Heart left ventricle (tissue), 16 donors: ENCODE measurements around the gene RPS27. TPM values are rescaled to one million over a fixed set of nuclear protein-coding genes. Genes with fewer than 3 reads are reported as not detected.

Source experiments
- ATAC-seq, 4 donors: fragments of 200-7000 bp; cut with Tn5 transposase; one replicate each; pipeline ENCODE4 v1.9.1; 2020 to 2022; ENCODE audit warnings: moderate library complexity in 4 of 4, mild to moderate bottlenecking in 3 of 4, moderate number of reproducible peaks in 1 of 4
- DNase-seq, 5 donors: peaks; one replicate each; pipeline ENCODE4 v3.0.0-alpha.2; 2020
- H3K27ac ChIP-seq, 12 donors: fragments of 200-600 bp; sonication (generic) in 4 of 12; one replicate each; pipeline versions ENCODE4 v1.5.0 to v1.8.0; 2016 to 2022; ENCODE audit warnings: mild to moderate bottlenecking in 2 of 12
- H3K27me3 ChIP-seq, 9 donors: fragments of 200-600 bp; sonication (generic) in 2 of 9; one replicate each; pipeline versions ENCODE4 v1.5.1 to v1.8.0; 2016 to 2022; ENCODE audit warnings: mild to moderate bottlenecking in 3 of 9
- H3K36me3 ChIP-seq, 9 donors: fragments of 200-600 bp; sonication (generic) in 2 of 9; one replicate each; pipeline versions ENCODE4 v1.5.0 to v1.8.0; 2018 to 2022; ENCODE audit warnings: mild to moderate bottlenecking in 2 of 9
- H3K4me1 ChIP-seq, 12 donors: fragments of 200-600 bp; sonication (generic) in 4 of 12; one replicate each; pipeline versions ENCODE4 v1.5.0 to v1.8.0; 2016 to 2022; ENCODE audit warnings: mild to moderate bottlenecking in 3 of 12
- H3K4me3 ChIP-seq, 12 donors: fragments of 200-600 bp; sonication (generic) in 4 of 12; one replicate each; pipeline versions ENCODE4 v1.5.0 to v1.8.0; 2017 to 2022; ENCODE audit warnings: mild to moderate bottlenecking in 9 of 12, moderate library complexity in 4 of 12
- H3K9me3 ChIP-seq, 12 donors: fragments of 200-600 bp; sonication (generic) in 4 of 12; one replicate each; pipeline versions ENCODE4 v1.5.0 to v1.8.0; 2016 to 2022; ENCODE audit warnings: mild to moderate bottlenecking in 1 of 12
- POLR2A ChIP-seq, 2 donors: fragments of 450-650 bp; IDR thresholded peaks; one replicate each; pipeline ENCODE4 v1.6.1; 2017; ENCODE audit warnings: antibody characterized with exemption in 2 of 2, mild to moderate bottlenecking in 2 of 2, moderate library complexity in 2 of 2
- WGBS, 4 donors: extraction: QIAGEN DNeasy Blood & Tissue Kit in 2 of 4; methylation state at CpG; one replicate each; pipeline versions ENCODE4 v1.1.5 to v1.1.7; 2013 to 2018; 5-methylcytosine and 5-hydroxymethylcytosine counted together
- intact Hi-C, 10 donors: fragments of 100-400 bp; cut with DNase I; formaldehyde crosslinking; loops; one replicate each; pipeline versions ENCODE4 v1.11.1 to v1.14.2; 2022
- polyA plus RNA-seq, 2 donors: library from polyadenylated mRNA; stranded (reverse); fragments of 200-250 nt; gene quantifications; one replicate each; pipeline ENCODE4 v1.2.3, GENCODE V29; 2013
- total RNA-seq, 9 donors: library from RNA; depleted of rRNA in 2 of 9; stranded (reverse); fragments of >200 nt in 2 of 9; fragmentation: NEBNext Ultra II Directional in 3 of 9; extraction: Animal tissue kit (Norgen Biotek cat#: 25700) in 3 of 9; gene quantifications; one replicate each; pipeline versions ENCODE4 v1.1.0 to v1.2.4, GENCODE V29; 2016 to 2023
- TF ChIP-seq, protein P1 (sequence below), 12 donors: fragments of 200-600 bp; sonication (generic) in 4 of 12; IDR thresholded peaks; one replicate each; pipeline versions ENCODE4 v1.5.0 to v1.8.0; 2018 to 2022; ENCODE audit warnings: antibody characterized with exemption in 12 of 12, mild to moderate bottlenecking in 5 of 12
- donor health status: ischemic (EF 13 %, LVEDD 7.1; RV severe dilation, severe dysfunction).
- donor health status: healthy with polysubstance abuse.
- donor health status: DM: no; HTN: yes; CAD: no.
- donor health status: DM: no; HTN: no; CAD: no.
- donor health status: ischemic (EF 25% LVEDD 6.9; RV normal size, moderate dysfunction).
- donor health status: ischemic (EF 25% LVEDD 5.7; RV mildly dilated, moderate dysfunction).
- donor health status: healthy.
- donor health status: DM: yes; HTN: yes; CAD: no.
- donor health status: ischemic (EF 35%, LVEDD 5.7; RV mildly dilated, moderate dysfunction).
- donor health status: nonischemic (EF 11% LVEDD 7.7; RV severe dilation, severe dysfunction).
- donor health status: DM: yes; HTN: yes; CAD: no.
- donor health status: PGD.
- donor health status: ischemic (EF 29% LVEDD 5.4; RV normal size, mild dysfunction).
- donor health status: nonischemic (EF 23%, LVEDD 6.1; RV moderate dilation, normal function).

Gene RPS27
- total and polyA plus RNA-seq, 11 donors: 537 to 7,204 (median 882) TPM

DNA sequence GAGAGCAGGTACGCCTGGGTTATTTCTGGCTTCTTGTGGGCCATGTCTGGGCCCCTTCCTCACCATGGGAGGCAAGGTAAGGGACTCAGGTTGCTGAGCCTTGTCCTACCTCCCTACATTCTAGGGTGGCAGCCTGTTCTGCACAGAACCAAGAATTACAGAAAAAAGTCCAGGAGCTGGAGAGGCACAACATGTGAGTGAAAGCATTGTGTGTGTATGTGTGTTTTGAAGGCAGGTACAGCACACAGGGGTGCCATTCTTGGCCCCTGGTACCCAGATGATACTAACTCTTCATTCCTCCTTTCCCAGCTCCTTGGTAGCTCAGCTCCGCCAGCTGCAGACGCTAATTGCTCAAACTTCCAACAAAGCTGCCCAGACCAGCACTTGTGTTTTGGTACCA lies 17.5 kb upstream of the RPS27 start:
- no peak overlapping the region for H3K27ac ChIP-seq
- no peak for DNase-seq
- H3K36me3 ChIP-seq: peaks cover 0 to 36% (median 33%) of the 10 kb centered on the region in 9 donors
- TF ChIP-seq, protein P1, sequence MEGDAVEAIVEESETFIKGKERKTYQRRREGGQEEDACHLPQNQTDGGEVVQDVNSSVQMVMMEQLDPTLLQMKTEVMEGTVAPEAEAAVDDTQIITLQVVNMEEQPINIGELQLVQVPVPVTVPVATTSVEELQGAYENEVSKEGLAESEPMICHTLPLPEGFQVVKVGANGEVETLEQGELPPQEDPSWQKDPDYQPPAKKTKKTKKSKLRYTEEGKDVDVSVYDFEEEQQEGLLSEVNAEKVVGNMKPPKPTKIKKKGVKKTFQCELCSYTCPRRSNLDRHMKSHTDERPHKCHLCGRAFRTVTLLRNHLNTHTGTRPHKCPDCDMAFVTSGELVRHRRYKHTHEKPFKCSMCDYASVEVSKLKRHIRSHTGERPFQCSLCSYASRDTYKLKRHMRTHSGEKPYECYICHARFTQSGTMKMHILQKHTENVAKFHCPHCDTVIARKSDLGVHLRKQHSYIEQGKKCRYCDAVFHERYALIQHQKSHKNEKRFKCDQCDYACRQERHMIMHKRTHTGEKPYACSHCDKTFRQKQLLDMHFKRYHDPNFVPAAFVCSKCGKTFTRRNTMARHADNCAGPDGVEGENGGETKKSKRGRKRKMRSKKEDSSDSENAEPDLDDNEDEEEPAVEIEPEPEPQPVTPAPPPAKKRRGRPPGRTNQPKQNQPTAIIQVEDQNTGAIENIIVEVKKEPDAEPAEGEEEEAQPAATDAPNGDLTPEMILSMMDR (IDR thresholded peaks at IDR 0.05): no peak
- no peak for TF ChIP-seq POLR2A (IDR thresholded peaks at IDR 0.05)
- intact Hi-C loops: no loop called here
- no peaks in the 10 kb centered on the region for H3K9me3 ChIP-seq
- H3K27me3 ChIP-seq: no peaks in the 10 kb centered on the region
- H3K4me1 ChIP-seq: peaks cover 0 to 52% (median 19%) of the 10 kb centered on the region in 12 donors
- 92 to 96% (median 94%) methylated on average over 3 of the region's 3 CpGs for WGBS, 4 donors
- ATAC-seq: no peak
- H3K4me3 ChIP-seq: no peak overlapping the region

DNA sequence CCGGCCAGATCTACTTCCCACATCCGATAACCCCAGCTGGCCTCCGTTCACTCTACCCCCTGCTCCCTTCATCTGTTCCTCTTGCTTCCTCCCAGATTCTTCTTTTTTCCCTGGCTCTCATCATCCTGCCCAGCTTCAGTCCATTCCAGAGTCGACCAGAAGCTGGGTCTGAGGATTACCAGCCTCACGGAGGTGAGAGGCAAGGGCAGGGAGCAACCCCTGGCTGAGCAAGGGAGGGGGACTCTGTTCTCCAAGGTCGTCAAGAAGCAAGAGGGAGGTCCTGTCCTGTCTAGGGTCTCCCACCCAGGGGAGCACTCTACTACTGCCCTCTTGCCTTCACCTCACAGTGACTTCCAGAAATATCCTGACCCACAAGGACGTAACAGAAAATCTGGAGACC lies 17.0 kb upstream of the RPS27 start:
- intact Hi-C loops: no loop called here
- TF ChIP-seq, protein P1 (IDR thresholded peaks at IDR 0.05): no peak
- no peak for TF ChIP-seq POLR2A (IDR thresholded peaks at IDR 0.05)
- Histone ChIP-seq H3K36me3 (peaks cover 0 to 36% (median 33%) of the 10 kb centered on the region in 9 donors), H3K4me1 (peaks cover 0 to 53% (median 19%) of the 10 kb centered on the region in 12 donors), H3K4me3 (no peak overlapping the region), H3K9me3 (no peaks in the 10 kb centered on the region), H3K27ac (no peak overlapping the region), H3K27me3 (no peaks in the 10 kb centered on the region)
- ATAC-seq (no peak), DNase-seq (no peak)
- 72 to 82% (median 80%) methylated on average over 7 of the region's 7 CpGs for WGBS, 4 donors

DNA sequence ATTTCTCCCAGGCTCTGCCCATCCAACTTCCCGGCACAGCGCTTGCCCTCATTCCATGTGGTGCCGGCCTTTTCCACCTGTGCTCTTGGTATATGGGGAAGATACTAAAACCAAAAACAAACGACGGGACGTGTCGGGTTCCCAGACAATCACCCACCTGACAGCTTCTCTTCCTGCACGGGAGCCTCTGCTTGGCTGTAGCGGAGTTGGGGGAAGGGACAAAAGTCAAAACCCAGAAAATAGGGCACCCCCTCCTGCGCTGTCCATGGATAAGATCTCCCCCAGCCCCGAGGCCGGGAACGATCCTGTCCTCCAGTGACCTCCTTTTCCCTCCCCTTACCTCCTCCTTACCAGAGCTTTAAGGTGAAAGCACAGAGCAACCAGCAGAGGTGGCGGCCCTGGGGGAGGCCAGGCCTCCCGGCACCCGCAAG lies 13.7 kb upstream of the RPS27 start:
- intact Hi-C loops: loop anchor here in 3 of 10 donors (1.0 to 5.0 kb wide), 3 partner anchors 10 to 55 kb away; partner anchors contain the start of genes CREB3L4 (in 1 of the 3), DENND4B (in 1 of the 3) and GATAD2B (in 1 of the 3)
- H3K4me1 ChIP-seq: peaks cover 0 to 46% (median 19%) of the 10 kb centered on the region in 12 donors
- no peak for DNase-seq
- no peaks in the 10 kb centered on the region for H3K27me3 ChIP-seq
- peak in 1 of 4 donors; percentile 1 for ATAC-seq
- H3K9me3 ChIP-seq: no peaks in the 10 kb centered on the region
- H3K4me3 ChIP-seq: peak overlapping the region; percentile 70 to 97 (median 88)
- H3K27ac ChIP-seq: peak overlapping the region; percentile 72 to 97 (median 92)
- H3K36me3 ChIP-seq: peaks cover 0 to 50% (median 40%) of the 10 kb centered on the region in 9 donors
- TF ChIP-seq, protein P1 (IDR thresholded peaks at IDR 0.05): no peak
- no peak for TF ChIP-seq POLR2A (IDR thresholded peaks at IDR 0.05)
- WGBS, 4 donors: 0 to 5% (median 2%) methylated on average over 12 to 16 of the region's 16 CpGs

DNA sequence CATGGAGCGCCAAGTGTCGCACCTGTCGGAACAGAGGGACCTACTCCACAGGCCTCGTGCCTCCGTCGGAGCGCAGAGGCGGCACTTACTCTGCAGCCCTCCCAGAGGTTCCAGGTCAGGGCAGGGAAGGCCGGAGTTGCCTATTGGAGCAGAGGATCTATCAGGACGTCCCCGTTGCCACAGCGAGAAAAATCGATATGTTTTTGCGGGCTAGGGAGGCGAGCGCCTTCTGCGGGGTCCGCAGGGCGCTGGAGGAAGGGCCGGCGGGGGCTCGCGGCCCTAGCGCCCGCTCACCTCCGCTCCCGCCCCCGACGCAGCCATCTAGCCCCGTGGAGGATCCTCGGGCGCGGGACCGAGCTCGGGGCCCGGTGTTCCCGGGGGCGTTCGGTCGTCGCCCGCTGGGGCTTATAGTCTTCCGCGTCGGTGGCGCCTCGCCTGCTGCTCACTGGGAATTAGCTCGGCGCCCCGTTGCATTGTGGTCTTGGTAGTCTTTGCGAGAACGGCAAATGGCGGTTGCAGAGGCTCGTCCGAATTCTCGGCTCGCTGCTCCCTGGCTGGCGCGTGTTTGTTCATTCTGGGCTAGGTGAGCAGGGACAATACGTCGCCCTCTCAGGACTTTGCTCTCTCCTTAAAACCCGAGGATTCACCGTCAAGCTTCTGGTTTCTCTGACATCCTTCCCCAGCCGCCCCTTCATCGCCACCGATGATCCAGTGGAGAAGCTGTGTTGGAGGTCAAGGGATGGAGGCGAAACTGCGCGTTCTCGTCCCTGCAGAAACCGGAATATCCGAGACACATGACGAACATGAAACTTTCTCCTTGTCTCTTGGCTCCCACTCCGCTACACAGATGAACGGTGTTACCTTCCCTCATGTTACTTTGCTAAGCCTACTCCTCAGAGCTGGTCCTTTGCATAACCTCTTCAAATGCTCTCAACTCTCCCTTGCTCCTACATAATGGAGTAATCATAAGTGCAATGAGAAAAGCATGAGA lies 13.0 kb upstream of the RPS27 start, which contains the start of gene JTB:
Gene JTB, minus strand, starts transcription at position 425 of the 991 bp plus-strand sequence. Its CDS starts 422 bp downstream, at position 3.
- TF ChIP-seq, protein P1 (IDR thresholded peaks at IDR 0.05): no peak
- TF ChIP-seq POLR2A (IDR thresholded peaks at IDR 0.05): peak; percentile 66 to 91

More for the DNA sequence above, 13.0 kb upstream of the RPS27 start, which contains the start of gene JTB:
- intact Hi-C loops: loop anchor here in 3 of 10 donors (1.0 to 5.0 kb wide), 3 partner anchors 10 to 55 kb away; partner anchors contain the start of genes CREB3L4 (in 1 of the 3), DENND4B (in 1 of the 3) and GATAD2B (in 1 of the 3)
- peak within 1 kb of the TSS; percentile 72 to 97 (median 92) for H3K27ac ChIP-seq
- H3K36me3 ChIP-seq: peaks cover 0 to 52% (median 43%) of the 10 kb centered on the region in 9 donors
- WGBS, 4 donors: 0 to 1% (median 0%) methylated on average over 23 to 75 of the region's 75 CpGs
- peaks cover 0 to 40% (median 19%) of the 10 kb centered on the region in 12 donors for H3K4me1 ChIP-seq
- H3K4me3 ChIP-seq: peak within 1 kb of the TSS; percentile 70 to 97 (median 88)
- peak; percentile 90 to 97 (median 96) for ATAC-seq
- H3K9me3 ChIP-seq: no peaks in the 10 kb centered on the region
- peak; percentile 90 to 94 (median 92) for DNase-seq
- H3K27me3 ChIP-seq: no peaks in the 10 kb centered on the region
